ENCODE measurements around the gene FSIP1. TPM values are rescaled to one million over a fixed set of nuclear protein-coding genes. Genes with fewer than 3 reads are reported as not detected.
A peak's percentile ranks its signal among the peaks of the same experiment; 100 is the strongest.

Gene FSIP1
- total and polyA plus RNA-seq, 9 of the 15 experiments (the other 6 are each of a cell fraction or from before 2014, with no cell fraction given), result 0.07 to 0.51 (median 0.29) TPM

GRCh38 chr15:39695793-39696192 is 86.8 kb downstream of the FSIP1 start:
- 0 out of 2 replicates have a peak, but pooled peaks cover 3% of the 10 kb centered on the region for H3K9me3 ChIP-seq (replicated peaks; ENCODE audit: control insufficient read depth, insufficient read depth, low read depth, low read length)
- H3K27me3 ChIP-seq (ENCODE audit: control insufficient read depth in 2 of 2, insufficient read depth in 2 of 2, low read length in 2 of 2), result no peaks in the 10 kb centered on the region
- no peak overlapping the region for H3K27ac ChIP-seq (ENCODE audit: extremely low read depth, low read depth, low read length)
- FAIRE-seq, result no peak
- intact Hi-C loops (cut with micrococcal nuclease) (no loop called here), in situ Hi-C loops (cut with MboI) (no loop called here)
- H4K20me1 ChIP-seq (replicated peaks; ENCODE audit: control insufficient read depth, insufficient read depth, low read length), result no peaks in the 10 kb centered on the region
- H3K36me3 ChIP-seq (ENCODE audit: control insufficient read depth, insufficient read depth, low read length), result no peaks in the 10 kb centered on the region
- CTCF ChIA-PET (ENCODE audit: low intra/inter-chr PET ratio), result no interaction called here
- H3K9me1 ChIP-seq (ENCODE audit: control insufficient read depth, insufficient read depth, low read length), result no peaks in the 10 kb centered on the region
- 44% methylated on average over 2 of the region's 2 CpGs for WGBS (ENCODE audit: insufficient coverage, low coverage, missing lambda C conversion rate)
- BruUV-seq (replicated peaks), result no TSS peak
- H3K4me2 ChIP-seq (ENCODE audit: insufficient read depth, low read length), result no peak overlapping the region
- no peak overlapping the region for H3K4me3 ChIP-seq
- TF ChIP-seq MYBL2 (IDR thresholded peaks at IDR 0.05; ENCODE audit: low read depth) (no peak), MYBL2 (CRISPR knock-in tag; IDR thresholded peaks at IDR 0.05; ENCODE audit: borderline replicate concordance) (no peak), CEBPB (tag; IDR thresholded peaks at IDR 0.05) (peak; percentile 52)
- POLR2A ChIA-PET, result no interaction called here
- no peaks in the 10 kb centered on the region for H3K79me2 ChIP-seq (ENCODE audit: control insufficient read depth, insufficient read depth, low read length)
- ATAC-seq, result no peak
- peaks cover 14 to 25% of the 10 kb centered on the region in 2 experiments for H3K4me1 ChIP-seq (replicated peaks in 1 of 2; ENCODE audit: control insufficient read depth in 2 of 2, insufficient read depth in 2 of 2, low read length in 2 of 2)
- H2AFZ ChIP-seq (ENCODE audit: low read depth, low read length), result peak overlapping the region; percentile 30; the same call in 1 of the 2 replicates
- no peak for DNase-seq (ENCODE audit: extremely low read depth in 1 of 4, low spot score in 3 of 4)
- no peak overlapping the region for H3K9ac ChIP-seq (ENCODE audit: insufficient read depth in 1 of 2, low read depth in 2 of 2, low read length in 2 of 2)

- WGBS (ENCODE audit: insufficient coverage, low coverage, missing lambda C conversion rate), result 71% methylated on average over 10 of the region's 11 CpGs
- H4K20me1 ChIP-seq (replicated peaks; ENCODE audit: control insufficient read depth, insufficient read depth, low read length), result no peaks in the 10 kb centered on the region
- H3K27me3 ChIP-seq (ENCODE audit: control insufficient read depth in 2 of 2, insufficient read depth in 2 of 2, low read length in 2 of 2), result no peaks in the 10 kb centered on the region
- BruUV-seq (replicated peaks), result no TSS peak
- no peaks in the 10 kb centered on the region for H3K9me1 ChIP-seq (ENCODE audit: control insufficient read depth, insufficient read depth, low read length)
- H3K9ac ChIP-seq (ENCODE audit: insufficient read depth in 1 of 2, low read depth in 2 of 2, low read length in 2 of 2), result no peak overlapping the region
- no peak for ATAC-seq
- peak overlapping the region; percentile 35 for H2AFZ ChIP-seq (ENCODE audit: low read depth, low read length)
- no peak for DNase-seq (ENCODE audit: extremely low read depth in 1 of 4, low spot score in 3 of 4)
- in situ Hi-C loops (cut with MboI), result loop anchor here (5.0 kb wide), 1 partner anchor 70 kb away; no protein-coding TSS in a partner anchor
- H3K4me1 ChIP-seq (replicated peaks in 1 of 2; ENCODE audit: control insufficient read depth in 2 of 2, insufficient read depth in 2 of 2, low read length in 2 of 2), result peaks cover 5 to 6% of the 10 kb centered on the region in 2 experiments; a peak in 4 of 5 replicates
- H3K27ac ChIP-seq (ENCODE audit: extremely low read depth, low read depth, low read length), result no peak overlapping the region
- H3K4me2 ChIP-seq (ENCODE audit: insufficient read depth, low read length), result no peak overlapping the region
- FAIRE-seq, result no peak
- intact Hi-C loops (cut with micrococcal nuclease), result loop anchor here (5.0 kb wide), 1 partner anchor 45 kb away; no protein-coding TSS in a partner anchor
- no peak overlapping the region for H3K4me3 ChIP-seq
- no peaks in the 10 kb centered on the region for H3K36me3 ChIP-seq (ENCODE audit: control insufficient read depth, insufficient read depth, low read length)
- no peaks in the 10 kb centered on the region for H3K79me2 ChIP-seq (ENCODE audit: control insufficient read depth, insufficient read depth, low read length)
- ChIA-PET POLR2A (interaction anchor here (0.7 to 1.8 kb wide), 4 partner anchors 8 to 361 kb away, joined by 3 to 7 read pairs (median 4); partner anchors contain the start of gene FSIP1), CTCF (ENCODE audit: low intra/inter-chr PET ratio) (no interaction called here)
- no peaks in the 10 kb centered on the region for H3K9me3 ChIP-seq (replicated peaks; ENCODE audit: control insufficient read depth, insufficient read depth, low read depth, low read length)
- no peak for TF ChIP-seq SREBF2 (CRISPR knock-in tag; IDR thresholded peaks at IDR 0.05)
- peak; percentile 82 for TF ChIP-seq MAFK (IDR thresholded peaks at IDR 0.05; ENCODE audit: low read length)
- TF ChIP-seq TCF7L2 (IDR thresholded peaks at IDR 0.05; ENCODE audit: low read depth, low read length), result no peak
- no peak for TF ChIP-seq BCLAF1 (IDR thresholded peaks at IDR 0.05; ENCODE audit: borderline replicate concordance in 1 of 2, control insufficient read depth in 1 of 2, low read depth in 2 of 2, low read length in 1 of 2)
- TF ChIP-seq C11orf30 (IDR thresholded peaks at IDR 0.05; ENCODE audit: low read depth), result peak; percentile 86
- peak; percentile 84 for TF ChIP-seq MAFG (tag; conservative IDR thresholded peaks at IDR 0.05)
- TF ChIP-seq MTF1 (CRISPR knock-in tag; IDR thresholded peaks at IDR 0.05; ENCODE audit: borderline replicate concordance), result no peak
- TF ChIP-seq SAP30 (IDR thresholded peaks at IDR 0.05; ENCODE audit: borderline replicate concordance, insufficient read depth, low read depth, low read length, poor library complexity, severe bottlenecking), result no peak
Observed at GRCh38 chr15:39692356-39693327, 90.0 kb downstream of the FSIP1 start.

All from K562 (cell line).